ENCODE results near the gene B3GNT5. TPM values are rescaled to one million over a fixed set of nuclear protein-coding genes. Genes with fewer than 3 reads are reported as not detected.

Gene B3GNT5
- total and polyA plus RNA-seq, 5 experiments from 2014 or later, result not detected

- Mint-ChIP-seq H3K4me1 (peaks cover 0 to 4% (median under 1%) of the 10 kb centered on the region in 4 donors), H3K4me3 (no peak overlapping the region), H3K27me3 (peaks cover 3 to 14% (median 12%) of the 10 kb centered on the region in 5 donors), H3K27ac (no peak overlapping the region), H3K36me3 (peaks cover 0 to 24% (median 14%) of the 10 kb centered on the region in 3 donors), H3K9me3 (peaks cover 0 to 39% (median 13%) of the 10 kb centered on the region in 9 donors)
- POLR2A ChIA-PET, result no interaction called here
- ATAC-seq (no peak), DNase-seq (no peak)
Observed at GRCh38 chr3:183242431-183242830, 10.6 kb upstream of the B3GNT5 start.

GRCh38 chr3:183244219-183244618, 8.8 kb upstream of the B3GNT5 start:
- H3K4me3 Mint-ChIP-seq, result no peak overlapping the region
- H3K27me3 Mint-ChIP-seq, result peaks cover 3 to 19% (median 13%) of the 10 kb centered on the region in 5 donors
- peaks cover 0 to 4% (median under 1%) of the 10 kb centered on the region in 4 donors for H3K4me1 Mint-ChIP-seq
- ATAC-seq (no peak), DNase-seq (no peak)
- H3K9me3 Mint-ChIP-seq, result peaks cover 0 to 39% (median 13%) of the 10 kb centered on the region in 9 donors
- H3K36me3 Mint-ChIP-seq, result peaks cover 0 to 24% (median 14%) of the 10 kb centered on the region in 3 donors
- no peak overlapping the region for H3K27ac Mint-ChIP-seq
- POLR2A ChIA-PET, result no interaction called here

GRCh38 chr3:183244981-183245476, 8.0 kb upstream of the B3GNT5 start:
- H3K36me3 Mint-ChIP-seq, result peaks cover 0 to 22% (median 14%) of the 10 kb centered on the region in 3 donors
- peaks cover 0 to 4% (median under 1%) of the 10 kb centered on the region in 4 donors for H3K4me1 Mint-ChIP-seq
- DNase-seq (no peak), ATAC-seq (no peak)
- no peak overlapping the region for H3K4me3 Mint-ChIP-seq
- no peak overlapping the region for H3K27ac Mint-ChIP-seq
- H3K9me3 Mint-ChIP-seq, result peaks cover 0 to 33% (median 13%) of the 10 kb centered on the region in 9 donors
- POLR2A ChIA-PET, result no interaction called here
- H3K27me3 Mint-ChIP-seq, result peaks cover 4 to 20% (median 11%) of the 10 kb centered on the region in 5 donors

GRCh38 chr3:183247011-183247589, 6.0 kb upstream of the B3GNT5 start:
- ATAC-seq (no peak), DNase-seq (no peak)
- Mint-ChIP-seq H3K36me3 (peaks cover 0 to 13% (median 0%) of the 10 kb centered on the region in 3 donors), H3K4me3 (no peak overlapping the region), H3K4me1 (peaks cover 0 to 4% (median under 1%) of the 10 kb centered on the region in 4 donors), H3K27ac (no peak overlapping the region), H3K27me3 (peaks cover 3 to 21% (median 5%) of the 10 kb centered on the region in 5 donors), H3K9me3 (peaks cover 0 to 19% (median 4%) of the 10 kb centered on the region in 9 donors)
- POLR2A ChIA-PET, result no interaction called here

- Mint-ChIP-seq H3K27me3 (peaks cover 8 to 30% (median 12%) of the 10 kb centered on the region in 5 donors), H3K4me1 (peaks cover 1 to 8% (median 5%) of the 10 kb centered on the region in 4 donors), H3K9me3 (peaks cover 0 to 3% (median 0%) of the 10 kb centered on the region in 9 donors), H3K27ac (no peak overlapping the region), H3K4me3 (no peak overlapping the region), H3K36me3 (no peaks in the 10 kb centered on the region)
- DNase-seq (no peak), ATAC-seq (no peak)
- POLR2A ChIA-PET, result no interaction called here
Observed at GRCh38 chr3:183249006-183249718, 3.9 kb upstream of the B3GNT5 start.

GRCh38 chr3:183252118-183252782, 803 bp upstream of the B3GNT5 start:
- Mint-ChIP-seq H3K27me3 (peaks cover 24 to 57% (median 31%) of the 10 kb centered on the region in 5 donors), H3K4me1 (peaks cover 0 to 11% (median 7%) of the 10 kb centered on the region in 4 donors)
- POLR2A ChIA-PET, result interaction anchor here (0.6 kb wide), 1 partner anchor 457 kb away, joined by 3 read pairs; no protein-coding TSS in a partner anchor

GRCh38 chr3:183253528-183254486, 754 bp downstream of the B3GNT5 start:
- Mint-ChIP-seq H3K27ac (peak overlapping the region in 3 of 10 donors; percentile 12 to 47 (median 34)), H3K9me3 (peaks cover 0 to 2% (median 0%) of the 10 kb centered on the region in 9 donors), H3K36me3 (peaks cover 7 to 9% (median 8%) of the 10 kb centered on the region in 3 donors), H3K4me3 (peak overlapping the region; percentile 69 to 87 (median 78)), H3K4me1 (peaks cover 2 to 11% (median 7%) of the 10 kb centered on the region in 4 donors), H3K27me3 (peaks cover 33 to 70% (median 41%) of the 10 kb centered on the region in 5 donors)
- DNase-seq (peak in 4 of 10 donors; percentile 11 to 26 (median 24)), ATAC-seq (peak; percentile 58 to 66)
- POLR2A ChIA-PET, result no interaction called here

More at GRCh38 chr3:183252118-183252782, 803 bp upstream of the B3GNT5 start:
- peaks cover 4 to 9% (median 8%) of the 10 kb centered on the region in 3 donors for H3K36me3 Mint-ChIP-seq
- H3K9me3 Mint-ChIP-seq, result peaks cover 0 to 2% (median 0%) of the 10 kb centered on the region in 9 donors
- DNase-seq (no peak), ATAC-seq (no peak)
- H3K4me3 Mint-ChIP-seq, result peak overlapping the region in 9 of 10 donors; percentile 57 to 82 (median 76)
- H3K27ac Mint-ChIP-seq, result no peak overlapping the region

- H3K9me3 Mint-ChIP-seq, result peaks cover 0 to 2% (median 0%) of the 10 kb centered on the region in 9 donors
- H3K4me3 Mint-ChIP-seq, result peak overlapping the region; percentile 60 to 80 (median 72)
- peak overlapping the region in 2 of 10 donors; percentile 44 to 60 for H3K27ac Mint-ChIP-seq
- H3K36me3 Mint-ChIP-seq, result peaks cover 7 to 9% (median 8%) of the 10 kb centered on the region in 3 donors
- POLR2A ChIA-PET, result no interaction called here
- peaks cover 2 to 15% (median 7%) of the 10 kb centered on the region in 4 donors for H3K4me1 Mint-ChIP-seq
- peak in 2 of 10 donors; percentile 7 to 21 for DNase-seq
- peaks cover 34 to 61% (median 46%) of the 10 kb centered on the region in 5 donors for H3K27me3 Mint-ChIP-seq
- peak; percentile 19 to 39 for ATAC-seq
Observed at GRCh38 chr3:183254487-183255347, 1.7 kb downstream of the B3GNT5 start.

GRCh38 chr3:183255348-183255730, 2.3 kb downstream of the B3GNT5 start:
- Mint-ChIP-seq H3K27ac (no peak overlapping the region), H3K36me3 (peaks cover 7 to 9% (median 8%) of the 10 kb centered on the region in 3 donors), H3K9me3 (peaks cover 0 to 2% (median 0%) of the 10 kb centered on the region in 9 donors), H3K27me3 (peaks cover 38 to 55% (median 47%) of the 10 kb centered on the region in 5 donors), H3K4me3 (peak overlapping the region; percentile 15 to 80 (median 70)), H3K4me1 (peaks cover 2 to 19% (median 7%) of the 10 kb centered on the region in 4 donors)
- DNase-seq (no peak), ATAC-seq (no peak)
- POLR2A ChIA-PET, result no interaction called here

- DNase-seq (no peak), ATAC-seq (no peak)
- H3K4me3 Mint-ChIP-seq, result no peak overlapping the region
- POLR2A ChIA-PET, result no interaction called here
- peaks cover 0 to 2% (median 0%) of the 10 kb centered on the region in 9 donors for H3K9me3 Mint-ChIP-seq
- H3K27me3 Mint-ChIP-seq, result peaks cover 36 to 49% (median 43%) of the 10 kb centered on the region in 5 donors
- H3K36me3 Mint-ChIP-seq, result peaks cover 7 to 9% (median 8%) of the 10 kb centered on the region in 3 donors
- peaks cover 0 to 19% (median 3%) of the 10 kb centered on the region in 4 donors for H3K4me1 Mint-ChIP-seq
- H3K27ac Mint-ChIP-seq, result no peak overlapping the region
Observed at GRCh38 chr3:183259087-183259486, 6.0 kb downstream of the B3GNT5 start.

GRCh38 chr3:183259621-183260020, 6.6 kb downstream of the B3GNT5 start:
- DNase-seq, result no peak
- H3K9me3 Mint-ChIP-seq, result peaks cover 0 to 2% (median 0%) of the 10 kb centered on the region in 9 donors
- H3K27ac Mint-ChIP-seq, result peak overlapping the region in 1 of 10 donors; percentile 31
- peaks cover 36 to 48% (median 42%) of the 10 kb centered on the region in 5 donors for H3K27me3 Mint-ChIP-seq
- H3K4me1 Mint-ChIP-seq, result peaks cover 0 to 19% (median 3%) of the 10 kb centered on the region in 4 donors
- H3K4me3 Mint-ChIP-seq, result no peak overlapping the region
- POLR2A ChIA-PET, result no interaction called here
- H3K36me3 Mint-ChIP-seq, result peaks cover 7 to 9% (median 8%) of the 10 kb centered on the region in 3 donors
- no peak for ATAC-seq

All from naive thymus-derived CD8-positive, alpha-beta T cell (primary cell).